H1 (cell line): ENCODE results near the gene FBXO28. TPM values are rescaled to one million over a fixed set of nuclear protein-coding genes. Genes with fewer than 3 reads are reported as not detected.

ENCODE experiments used
- ASH2L ChIP-seq: fragments of 200-600, 300-600 bp; sonication (generic); IDR thresholded peaks from one replicate; pipeline ENCODE4 v1.7.1; 2017; ENCODE audit warnings: low read length
- BCL11A ChIP-seq, 2 experiments: IDR thresholded peaks; one replicate each; pipeline ENCODE4 v1.6.1; 2011; ENCODE audit warnings: low read depth in 2 of 2, low read length in 2 of 2, mild to moderate bottlenecking in 2 of 2
- CBX8 ChIP-seq: fragments of 300-800, 300-1000 bp; sonication (generic); IDR thresholded peaks from 2 replicates; pipeline ENCODE4 v1.7.1; 2016; ENCODE audit warnings: low read depth, low read length, borderline replicate concordance
- EZH2 ChIP-seq: fragments of 200-600 bp; sonication (generic); IDR thresholded peaks from 2 replicates; pipeline ENCODE4 v1.7.1; 2012; ENCODE audit warnings: low read depth, mild to moderate bottlenecking, moderate library complexity, low read length, inconsistent platforms; ENCODE audit not compliant: severe bottlenecking
- GABPA ChIP-seq: IDR thresholded peaks from 2 replicates; pipeline ENCODE4 v1.6.1; 2011; ENCODE audit warnings: mild to moderate bottlenecking, low read length, moderate library complexity, borderline replicate concordance; ENCODE audit not compliant: insufficient read depth
- PHF8 ChIP-seq: fragments of 200-600 bp; sonication (generic); conservative IDR thresholded peaks from 2 replicates; pipeline ENCODE4 v1.7.1; 2012; ENCODE audit warnings: low read depth, mild to moderate bottlenecking, inconsistent platforms, low read length, moderate library complexity
- POLR2A ChIP-seq, 2 experiments: IDR thresholded peaks; 1 replicate in 1 of 2; 2 replicates in 1 of 2; pipeline ENCODE4 v1.6.1; 2011; ENCODE audit warnings: low read depth in 2 of 2, low read length in 2 of 2, mild to moderate bottlenecking in 2 of 2; ENCODE audit errors: control extremely low read depth in 1 of 2
- RFX5 ChIP-seq: IDR thresholded peaks from 2 replicates; pipeline ENCODE4 v1.6.1; 2011; ENCODE audit warnings: low read depth, low read length, improper control_type of control experiment, borderline replicate concordance
- SP1 ChIP-seq: IDR thresholded peaks from 2 replicates; pipeline ENCODE4 v1.6.1; 2011; ENCODE audit warnings: low read depth, low read length
- SP2 ChIP-seq: IDR thresholded peaks from 2 replicates; pipeline ENCODE4 v1.6.1; 2012; ENCODE audit warnings: mild to moderate bottlenecking, low read length, inconsistent platforms
- SP4 ChIP-seq: IDR thresholded peaks from 2 replicates; pipeline ENCODE4 v1.6.1; 2012; ENCODE audit warnings: low read length, inconsistent platforms
- TAF1 ChIP-seq: IDR thresholded peaks from 2 replicates; pipeline ENCODE4 v1.6.1; 2011; ENCODE audit warnings: mild to moderate bottlenecking, low read depth, low read length
- TAF7 ChIP-seq: optimal IDR thresholded peaks from 2 replicates; pipeline ENCODE3; 2011; ENCODE audit warnings: low read depth, mild to moderate bottlenecking, inconsistent platforms, low read length, moderate library complexity, borderline replicate concordance
- YY1 ChIP-seq: IDR thresholded peaks from 2 replicates; pipeline ENCODE4 v1.6.1; 2011; ENCODE audit warnings: low read depth, mild to moderate bottlenecking, low read length
- polyA plus RNA-seq, 7 experiments: library from polyadenylated mRNA; depleted of rRNA in 3 of 7; stranded (reverse) in 5 of 7; unstranded in 2 of 7; fragments of >200 nt in 5 of 7; fragments of 200-250 nt in 2 of 7; gene quantifications; 1 replicate in 5 of 7; 2 replicates in 1 of 7; 4 replicates in 1 of 7; pipeline versions ENCODE4 v1.2.1 to v1.2.3, GENCODE V29; 2011 to 2013; ENCODE audit warnings: missing spikeins in 2 of 7, mixed read lengths in 2 of 7
- total RNA-seq: library from RNA; stranded (reverse); fragmentation: NEBNext Ultra II Directional; extraction: Animal tissue kit (Norgen Biotek cat#: 25700); gene quantifications from 2 replicates; pipeline ENCODE4 v1.2.1, GENCODE V29; 2021
- TF ChIP-seq, protein P1 (sequence below): IDR thresholded peaks from 2 replicates; pipeline ENCODE4 v1.6.1; 2011; ENCODE audit warnings: low read length, improper control_type of control experiment
- TF ChIP-seq, protein P2 (sequence below), 3 experiments: IDR thresholded peaks; 1 replicate in 2 of 3; 2 replicates in 1 of 3; pipeline versions ENCODE4 v1.5.1 to v1.6.1; 2011; ENCODE audit warnings: low read length in 3 of 3, mild to moderate bottlenecking in 3 of 3, inconsistent platforms in 2 of 3, low read depth in 1 of 3, moderate library complexity in 1 of 3; ENCODE audit not compliant: insufficient read depth in 1 of 3; ENCODE audit errors: control extremely low read depth in 1 of 3
- TF ChIP-seq, protein P3 (sequence below): IDR thresholded peaks from 2 replicates; pipeline ENCODE4 v1.6.1; 2011; ENCODE audit warnings: low read depth, mild to moderate bottlenecking, low read length; ENCODE audit not compliant: insufficient read depth
- TF ChIP-seq, protein P4 (sequence below): IDR thresholded peaks from 2 replicates; pipeline ENCODE4 v1.6.1; 2012; ENCODE audit warnings: low read length, inconsistent platforms

The FBXO28 gene
- total and polyA plus RNA-seq, 2 of the 8 experiments (the other 6 are each of a cell fraction or from before 2014, with no cell fraction given) = 10.3 to 42.5 TPM

DNA sequence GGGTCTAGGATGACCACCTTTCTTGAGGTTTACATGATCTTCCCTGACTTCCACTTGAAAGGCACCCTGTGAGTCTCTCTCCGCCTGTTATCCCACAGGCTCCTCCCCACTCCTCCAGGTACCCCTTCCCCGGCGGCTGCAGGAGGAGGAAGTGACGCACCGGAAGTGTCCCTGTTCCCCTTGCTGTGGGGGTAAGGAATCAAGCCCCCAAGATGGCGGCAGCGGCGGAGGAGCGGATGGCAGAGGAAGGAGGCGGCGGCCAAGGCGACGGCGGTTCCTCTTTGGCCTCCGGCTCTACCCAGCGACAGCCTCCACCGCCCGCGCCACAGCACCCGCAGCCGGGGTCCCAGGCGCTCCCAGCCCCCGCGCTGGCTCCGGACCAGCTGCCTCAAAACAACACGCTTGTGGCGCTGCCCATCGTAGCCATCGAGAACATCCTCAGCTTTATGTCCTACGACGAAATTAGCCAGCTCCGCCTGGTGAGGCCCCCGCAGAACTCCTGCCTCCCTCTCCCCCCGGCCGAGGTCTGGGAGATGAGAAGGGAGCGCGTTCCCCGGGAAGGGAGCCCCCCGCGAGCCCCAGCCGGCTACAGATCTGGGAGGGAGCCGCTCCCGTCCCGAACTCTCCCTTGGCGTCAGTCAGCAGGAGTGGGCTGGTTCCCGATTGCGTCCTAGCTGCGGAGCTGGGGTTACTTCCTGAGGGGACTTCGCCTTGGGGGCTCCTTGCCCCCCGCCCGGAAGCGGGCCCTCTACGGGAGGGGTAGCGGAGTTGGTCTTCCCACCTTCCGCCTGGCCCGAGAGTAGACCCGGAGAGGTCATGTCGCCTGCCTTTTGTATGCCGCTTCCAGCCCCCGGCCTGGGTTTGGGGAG, at the start of gene FBXO28 (continued):
- TF ChIP-seq GABPA (peak; percentile 97), TAF1 (peak; percentile 99), YY1 (peak; percentile 99), EZH2 (no peak), SP2 (no peak), BCL11A (IDR thresholded peaks at IDR 0.05; ENCODE audit: low read depth in 2 of 2, low read length in 2 of 2) (no peak), RFX5 (no peak), CBX8 (no peak), POLR2A (IDR thresholded peaks at IDR 0.05; ENCODE audit: control extremely low read depth in 1 of 2, low read depth in 2 of 2, low read length in 2 of 2) (peak; percentile 94 to 95), SP4 (peak; percentile 66; the same call in 1 of the 2 replicates), SP1 (no peak), PHF8 (peak; percentile 99), ASH2L (peak; percentile 97), TAF7 (peak; percentile 96)
- TF ChIP-seq, protein P1, sequence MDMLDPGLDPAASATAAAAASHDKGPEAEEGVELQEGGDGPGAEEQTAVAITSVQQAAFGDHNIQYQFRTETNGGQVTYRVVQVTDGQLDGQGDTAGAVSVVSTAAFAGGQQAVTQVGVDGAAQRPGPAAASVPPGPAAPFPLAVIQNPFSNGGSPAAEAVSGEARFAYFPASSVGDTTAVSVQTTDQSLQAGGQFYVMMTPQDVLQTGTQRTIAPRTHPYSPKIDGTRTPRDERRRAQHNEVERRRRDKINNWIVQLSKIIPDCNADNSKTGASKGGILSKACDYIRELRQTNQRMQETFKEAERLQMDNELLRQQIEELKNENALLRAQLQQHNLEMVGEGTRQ = no peak
- TF ChIP-seq, protein P2, sequence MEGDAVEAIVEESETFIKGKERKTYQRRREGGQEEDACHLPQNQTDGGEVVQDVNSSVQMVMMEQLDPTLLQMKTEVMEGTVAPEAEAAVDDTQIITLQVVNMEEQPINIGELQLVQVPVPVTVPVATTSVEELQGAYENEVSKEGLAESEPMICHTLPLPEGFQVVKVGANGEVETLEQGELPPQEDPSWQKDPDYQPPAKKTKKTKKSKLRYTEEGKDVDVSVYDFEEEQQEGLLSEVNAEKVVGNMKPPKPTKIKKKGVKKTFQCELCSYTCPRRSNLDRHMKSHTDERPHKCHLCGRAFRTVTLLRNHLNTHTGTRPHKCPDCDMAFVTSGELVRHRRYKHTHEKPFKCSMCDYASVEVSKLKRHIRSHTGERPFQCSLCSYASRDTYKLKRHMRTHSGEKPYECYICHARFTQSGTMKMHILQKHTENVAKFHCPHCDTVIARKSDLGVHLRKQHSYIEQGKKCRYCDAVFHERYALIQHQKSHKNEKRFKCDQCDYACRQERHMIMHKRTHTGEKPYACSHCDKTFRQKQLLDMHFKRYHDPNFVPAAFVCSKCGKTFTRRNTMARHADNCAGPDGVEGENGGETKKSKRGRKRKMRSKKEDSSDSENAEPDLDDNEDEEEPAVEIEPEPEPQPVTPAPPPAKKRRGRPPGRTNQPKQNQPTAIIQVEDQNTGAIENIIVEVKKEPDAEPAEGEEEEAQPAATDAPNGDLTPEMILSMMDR (IDR thresholded peaks at IDR 0.05; ENCODE audit: control extremely low read depth in 1 of 3, insufficient read depth in 1 of 3, low read depth in 1 of 3, low read length in 3 of 3) = no peak
- TF ChIP-seq, protein P3, sequence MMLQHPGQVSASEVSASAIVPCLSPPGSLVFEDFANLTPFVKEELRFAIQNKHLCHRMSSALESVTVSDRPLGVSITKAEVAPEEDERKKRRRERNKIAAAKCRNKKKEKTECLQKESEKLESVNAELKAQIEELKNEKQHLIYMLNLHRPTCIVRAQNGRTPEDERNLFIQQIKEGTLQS = no peak
- TF ChIP-seq, protein P4, sequence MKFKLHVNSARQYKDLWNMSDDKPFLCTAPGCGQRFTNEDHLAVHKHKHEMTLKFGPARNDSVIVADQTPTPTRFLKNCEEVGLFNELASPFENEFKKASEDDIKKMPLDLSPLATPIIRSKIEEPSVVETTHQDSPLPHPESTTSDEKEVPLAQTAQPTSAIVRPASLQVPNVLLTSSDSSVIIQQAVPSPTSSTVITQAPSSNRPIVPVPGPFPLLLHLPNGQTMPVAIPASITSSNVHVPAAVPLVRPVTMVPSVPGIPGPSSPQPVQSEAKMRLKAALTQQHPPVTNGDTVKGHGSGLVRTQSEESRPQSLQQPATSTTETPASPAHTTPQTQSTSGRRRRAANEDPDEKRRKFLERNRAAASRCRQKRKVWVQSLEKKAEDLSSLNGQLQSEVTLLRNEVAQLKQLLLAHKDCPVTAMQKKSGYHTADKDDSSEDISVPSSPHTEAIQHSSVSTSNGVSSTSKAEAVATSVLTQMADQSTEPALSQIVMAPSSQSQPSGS = no peak
